DND-41 (cell line): ENCODE data around the gene OSM.

ENCODE experiments used
- ATAC-seq: fragments of 200-7000 bp; cut with Tn5 transposase; 3 replicates; pipeline ENCODE4 v1.9.1; 2021; ENCODE audit warnings: low read depth; ENCODE audit not compliant: insufficient read depth
- DNase-seq: peaks from one replicate; pipeline ENCODE4 v3.0.0-alpha.2; 2020
- H2AFZ ChIP-seq: 2 replicates; pipeline ENCODE4 v1.6.0; 2012; ENCODE audit warnings: low read depth, low read length
- H3K27ac ChIP-seq: 2 replicates; pipeline ENCODE4 v1.5.1; 2012; ENCODE audit warnings: low read length, inconsistent platforms
- H3K27me3 ChIP-seq: fragments of 200-600 bp; sonication (generic); 2 replicates; pipeline ENCODE4 v1.6.0; 2012; ENCODE audit warnings: low read length, mild to moderate bottlenecking, inconsistent platforms; ENCODE audit not compliant: insufficient read depth, poor library complexity
- H3K36me3 ChIP-seq: 2 replicates; pipeline ENCODE4 v1.5.1; 2012; ENCODE audit warnings: low read length, inconsistent platforms; ENCODE audit not compliant: insufficient read depth
- H3K4me1 ChIP-seq: 2 replicates; pipeline ENCODE4 v1.5.1; 2012; ENCODE audit warnings: mild to moderate bottlenecking, low read length; ENCODE audit not compliant: insufficient read depth
- H3K4me2 ChIP-seq: 2 replicates; pipeline ENCODE4 v1.6.0; 2012; ENCODE audit warnings: mild to moderate bottlenecking, moderate library complexity, low read length, inconsistent platforms; ENCODE audit not compliant: insufficient read depth
- H3K4me3 ChIP-seq, 2 experiments: fragments of 200-600 bp in 1 of 2; shearing (Covaris generic) in 1 of 2; 2 replicates each; pipeline ENCODE4 v1.5.1; 2012 to 2016; ENCODE audit warnings: inconsistent platforms in 2 of 2, low read length in 2 of 2, mild to moderate bottlenecking in 2 of 2, low read depth in 1 of 2, moderate library complexity in 1 of 2
- H3K79me2 ChIP-seq: 2 replicates; pipeline ENCODE4 v1.6.0; 2012; ENCODE audit warnings: low read length, inconsistent platforms; ENCODE audit not compliant: insufficient read depth
- H3K9ac ChIP-seq: 2 replicates; pipeline ENCODE4 v1.6.0; 2012; ENCODE audit warnings: low read depth, mild to moderate bottlenecking, inconsistent platforms, low read length, moderate library complexity
- H3K9me3 ChIP-seq: 2 replicates; pipeline ENCODE4 v1.5.1; 2012; ENCODE audit warnings: low read length, moderate library complexity, mild to moderate bottlenecking, inconsistent platforms; ENCODE audit not compliant: insufficient read depth, severe bottlenecking
- H4K20me1 ChIP-seq: 2 replicates; pipeline ENCODE4 v1.6.0; 2012; ENCODE audit warnings: low read length; ENCODE audit not compliant: insufficient read depth
- EZH2 ChIP-seq: IDR thresholded peaks from 3 replicates; pipeline ENCODE4 v1.6.1; 2012; ENCODE audit warnings: borderline replicate concordance, low read depth, mild to moderate bottlenecking, moderate library complexity, low read length, inconsistent platforms; ENCODE audit not compliant: severe bottlenecking
- TF ChIP-seq, protein P1 (sequence below): IDR thresholded peaks from 2 replicates; pipeline ENCODE4 v1.5.1; 2012; ENCODE audit warnings: borderline replicate concordance, low read length, moderate library complexity, mild to moderate bottlenecking; ENCODE audit not compliant: poor library complexity, severe bottlenecking; ENCODE audit errors: extremely low read depth

OSM gene

DNA sequence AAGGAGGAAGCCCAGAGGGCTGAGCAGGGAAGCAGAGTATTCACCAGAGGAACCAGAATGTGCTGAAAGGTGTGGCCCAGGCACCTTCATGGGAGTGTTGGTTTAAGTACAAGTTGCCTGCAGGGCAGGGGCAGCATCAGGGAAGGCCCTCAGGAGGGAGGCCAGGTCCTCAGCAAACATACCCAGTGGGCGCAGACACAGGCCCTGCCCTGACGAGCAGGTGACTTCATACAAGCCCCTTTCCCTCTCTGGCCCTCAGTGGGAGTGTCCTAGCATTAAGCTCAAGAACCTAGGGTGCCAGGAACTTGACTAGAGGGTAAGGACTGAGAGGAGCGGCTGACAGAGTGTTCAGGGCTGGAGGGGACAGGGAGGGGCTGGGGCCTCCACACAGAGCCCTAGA is 30.2 kb upstream of the OSM start:
- Histone ChIP-seq H4K20me1 (peaks cover 4% of the 10 kb centered on the region), H3K36me3 (peaks cover 98% of the 10 kb centered on the region)

DNA sequence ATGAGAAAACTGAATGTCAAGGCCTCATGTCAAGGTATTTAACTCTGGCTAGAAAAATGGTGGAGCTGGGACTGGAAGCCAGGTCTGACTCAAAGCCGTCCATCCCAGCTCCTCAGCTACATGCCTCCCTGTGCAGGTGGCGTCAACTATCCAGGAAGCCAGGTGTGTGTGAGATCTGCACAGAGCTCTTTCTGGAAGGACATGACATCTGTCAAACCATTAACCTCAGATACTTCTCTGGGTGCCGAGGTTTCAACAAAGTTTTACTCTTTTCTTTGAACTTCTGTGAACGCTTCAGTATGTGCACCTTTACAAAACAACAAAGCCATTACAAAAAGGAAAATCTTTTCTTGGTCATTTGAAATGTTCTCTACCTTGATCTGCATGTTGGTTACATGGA is 29.7 kb upstream of the OSM start:
- H3K27ac ChIP-seq, result peak overlapping the region; percentile 48
- peaks cover 26% of the 10 kb centered on the region for H3K79me2 ChIP-seq
- H3K4me1 ChIP-seq, result peaks cover 11% of the 10 kb centered on the region
- no peak overlapping the region for H3K4me2 ChIP-seq
- H3K36me3 ChIP-seq, result peaks cover 98% of the 10 kb centered on the region
- H3K4me3 ChIP-seq, result no peak overlapping the region
- no peaks in the 10 kb centered on the region for H3K27me3 ChIP-seq
- TF ChIP-seq, protein P1, sequence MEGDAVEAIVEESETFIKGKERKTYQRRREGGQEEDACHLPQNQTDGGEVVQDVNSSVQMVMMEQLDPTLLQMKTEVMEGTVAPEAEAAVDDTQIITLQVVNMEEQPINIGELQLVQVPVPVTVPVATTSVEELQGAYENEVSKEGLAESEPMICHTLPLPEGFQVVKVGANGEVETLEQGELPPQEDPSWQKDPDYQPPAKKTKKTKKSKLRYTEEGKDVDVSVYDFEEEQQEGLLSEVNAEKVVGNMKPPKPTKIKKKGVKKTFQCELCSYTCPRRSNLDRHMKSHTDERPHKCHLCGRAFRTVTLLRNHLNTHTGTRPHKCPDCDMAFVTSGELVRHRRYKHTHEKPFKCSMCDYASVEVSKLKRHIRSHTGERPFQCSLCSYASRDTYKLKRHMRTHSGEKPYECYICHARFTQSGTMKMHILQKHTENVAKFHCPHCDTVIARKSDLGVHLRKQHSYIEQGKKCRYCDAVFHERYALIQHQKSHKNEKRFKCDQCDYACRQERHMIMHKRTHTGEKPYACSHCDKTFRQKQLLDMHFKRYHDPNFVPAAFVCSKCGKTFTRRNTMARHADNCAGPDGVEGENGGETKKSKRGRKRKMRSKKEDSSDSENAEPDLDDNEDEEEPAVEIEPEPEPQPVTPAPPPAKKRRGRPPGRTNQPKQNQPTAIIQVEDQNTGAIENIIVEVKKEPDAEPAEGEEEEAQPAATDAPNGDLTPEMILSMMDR, result no peak
- TF ChIP-seq EZH2, result no peak
- H4K20me1 ChIP-seq, result peaks cover 4% of the 10 kb centered on the region
- ATAC-seq (no peak), DNase-seq (no peak)
- H3K9me3 ChIP-seq, result no peaks in the 10 kb centered on the region
- H2AFZ ChIP-seq, result no peak overlapping the region
- no peak overlapping the region for H3K9ac ChIP-seq

More for the DNA sequence above, 30.2 kb upstream of the OSM start:
- Histone ChIP-seq H3K4me1 (peaks cover 6% of the 10 kb centered on the region), H3K79me2 (peaks cover 31% of the 10 kb centered on the region), H3K4me3 (no peak overlapping the region), H3K27ac (peak overlapping the region; percentile 52), H3K9me3 (no peaks in the 10 kb centered on the region), H2AFZ (no peak overlapping the region), H3K27me3 (no peaks in the 10 kb centered on the region), H3K9ac (no peak overlapping the region; the same call in 1 of the 2 replicates), H3K4me2 (no peak overlapping the region)
- DNase-seq (no peak), ATAC-seq (0 out of 3 replicates have a peak, but pooled peaks have one; percentile 26)
- no peak for TF ChIP-seq EZH2
- TF ChIP-seq, protein P1, result no peak

DNA sequence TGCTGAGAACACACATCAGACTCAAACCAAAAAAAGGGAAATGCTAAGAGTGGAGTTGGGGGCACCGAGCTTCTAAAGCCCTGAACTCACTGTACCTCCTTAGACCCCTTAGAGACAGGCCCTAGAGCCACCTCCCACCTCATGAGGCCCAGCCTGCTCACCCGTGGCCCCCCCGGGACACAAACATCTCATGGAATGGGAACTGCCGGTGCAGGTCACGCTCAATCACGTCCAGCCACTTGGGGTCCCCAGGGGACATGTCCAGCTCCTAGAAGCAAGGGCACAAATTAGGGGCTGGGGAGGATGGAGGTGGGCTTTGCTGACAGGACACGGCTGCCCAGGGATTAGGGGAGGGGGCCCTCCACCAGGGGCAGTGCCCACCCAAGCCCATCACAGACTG is 28.9 kb upstream of the OSM start:
- no peaks in the 10 kb centered on the region for H3K9me3 ChIP-seq
- H3K4me1 ChIP-seq, result peaks cover 18% of the 10 kb centered on the region
- no peak for ATAC-seq
- H3K4me3 ChIP-seq, result no peak overlapping the region
- no peak overlapping the region for H3K4me2 ChIP-seq
- no peaks in the 10 kb centered on the region for H3K27me3 ChIP-seq
- no peak for DNase-seq
- H4K20me1 ChIP-seq, result peaks cover 4% of the 10 kb centered on the region; the same call in 1 of the 2 replicates
- peak overlapping the region; percentile 29; the same call in 1 of the 2 replicates for H3K27ac ChIP-seq
- no peak for TF ChIP-seq EZH2
- TF ChIP-seq, protein P1, result no peak
- H3K9ac ChIP-seq, result no peak overlapping the region
- H3K79me2 ChIP-seq, result peaks cover 19% of the 10 kb centered on the region
- no peak overlapping the region for H2AFZ ChIP-seq
- H3K36me3 ChIP-seq, result peaks cover 91% of the 10 kb centered on the region

DNA sequence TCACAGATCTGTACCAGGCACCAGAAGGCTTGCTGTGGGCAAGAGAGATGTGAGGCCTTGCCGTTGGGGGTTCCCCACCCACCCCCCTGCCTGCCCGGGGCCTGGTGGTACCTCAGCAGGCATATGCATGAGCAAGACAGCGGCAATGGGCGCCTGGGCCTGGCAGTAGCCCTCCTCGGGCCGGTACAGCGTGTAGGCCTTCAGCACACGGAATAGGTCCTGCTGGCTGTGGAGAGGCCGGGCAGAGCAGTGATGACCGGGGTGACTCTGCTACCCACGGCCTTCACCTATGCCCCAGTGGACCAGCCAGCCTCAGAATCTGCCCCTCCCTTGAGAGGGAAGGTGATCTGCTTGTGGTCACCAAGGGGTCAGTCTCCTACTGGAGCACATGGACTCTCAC is 28.2 kb upstream of the OSM start:
- H3K9ac ChIP-seq, result no peak overlapping the region
- peaks cover 26% of the 10 kb centered on the region for H3K4me1 ChIP-seq
- DNase-seq (no peak), ATAC-seq (no peak)
- H3K27ac ChIP-seq, result no peak overlapping the region
- H2AFZ ChIP-seq, result no peak overlapping the region
- no peak overlapping the region for H3K4me2 ChIP-seq
- no peak for TF ChIP-seq EZH2
- TF ChIP-seq, protein P1, result no peak
- H3K36me3 ChIP-seq, result peaks cover 84% of the 10 kb centered on the region
- H3K27me3 ChIP-seq, result no peaks in the 10 kb centered on the region
- peaks cover 14% of the 10 kb centered on the region for H3K79me2 ChIP-seq
- peaks cover 4% of the 10 kb centered on the region; the same call in 1 of the 2 replicates for H4K20me1 ChIP-seq
- no peaks in the 10 kb centered on the region for H3K9me3 ChIP-seq
- H3K4me3 ChIP-seq, result no peak overlapping the region
